ENCODE results near the gene ABCF2.

DNA sequence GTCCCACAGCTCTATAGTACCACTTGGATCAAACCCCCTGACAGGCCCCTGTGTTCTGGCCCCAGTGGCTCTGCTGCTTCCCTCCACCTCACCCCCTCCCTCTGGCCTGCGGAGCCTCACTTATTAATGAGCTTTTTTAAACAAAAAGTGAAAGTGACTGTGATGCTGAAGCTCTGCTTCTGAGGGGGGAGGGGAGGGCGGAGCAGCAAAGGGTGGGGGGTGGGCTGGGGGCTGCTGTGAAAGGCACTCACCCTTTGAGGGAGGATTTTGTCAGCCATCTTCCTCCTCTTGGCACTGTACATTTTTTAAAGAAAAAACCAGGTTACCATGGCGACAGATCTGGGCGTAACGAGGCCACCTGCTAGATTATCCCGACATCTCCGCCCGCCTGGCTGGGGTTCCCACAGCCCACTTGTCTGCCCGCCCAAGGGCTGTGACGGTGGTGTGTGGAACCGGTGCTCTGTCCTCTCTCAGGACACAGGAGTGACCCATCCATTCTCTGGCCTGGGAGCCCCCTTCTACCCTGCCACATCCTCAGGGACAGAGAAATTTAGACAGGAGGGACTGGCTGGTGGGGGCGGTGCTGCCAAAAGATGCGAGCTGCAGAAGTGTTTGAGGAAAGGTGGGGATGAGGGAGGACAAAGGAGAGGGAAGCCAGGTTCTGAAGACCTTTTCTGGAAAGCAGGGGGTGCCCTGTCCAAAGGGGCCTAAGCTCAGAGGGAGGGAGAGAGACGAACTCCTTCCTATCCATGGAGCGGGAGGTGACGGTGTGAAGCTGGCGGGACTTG is 16.6 kb upstream of the ABCF2 start:
- TF ChIP-seq, protein P1, sequence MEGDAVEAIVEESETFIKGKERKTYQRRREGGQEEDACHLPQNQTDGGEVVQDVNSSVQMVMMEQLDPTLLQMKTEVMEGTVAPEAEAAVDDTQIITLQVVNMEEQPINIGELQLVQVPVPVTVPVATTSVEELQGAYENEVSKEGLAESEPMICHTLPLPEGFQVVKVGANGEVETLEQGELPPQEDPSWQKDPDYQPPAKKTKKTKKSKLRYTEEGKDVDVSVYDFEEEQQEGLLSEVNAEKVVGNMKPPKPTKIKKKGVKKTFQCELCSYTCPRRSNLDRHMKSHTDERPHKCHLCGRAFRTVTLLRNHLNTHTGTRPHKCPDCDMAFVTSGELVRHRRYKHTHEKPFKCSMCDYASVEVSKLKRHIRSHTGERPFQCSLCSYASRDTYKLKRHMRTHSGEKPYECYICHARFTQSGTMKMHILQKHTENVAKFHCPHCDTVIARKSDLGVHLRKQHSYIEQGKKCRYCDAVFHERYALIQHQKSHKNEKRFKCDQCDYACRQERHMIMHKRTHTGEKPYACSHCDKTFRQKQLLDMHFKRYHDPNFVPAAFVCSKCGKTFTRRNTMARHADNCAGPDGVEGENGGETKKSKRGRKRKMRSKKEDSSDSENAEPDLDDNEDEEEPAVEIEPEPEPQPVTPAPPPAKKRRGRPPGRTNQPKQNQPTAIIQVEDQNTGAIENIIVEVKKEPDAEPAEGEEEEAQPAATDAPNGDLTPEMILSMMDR (IDR thresholded peaks at IDR 0.05; ENCODE audit: low read depth, low read length, missing input control): no peak
- TF ChIP-seq, protein P2, sequence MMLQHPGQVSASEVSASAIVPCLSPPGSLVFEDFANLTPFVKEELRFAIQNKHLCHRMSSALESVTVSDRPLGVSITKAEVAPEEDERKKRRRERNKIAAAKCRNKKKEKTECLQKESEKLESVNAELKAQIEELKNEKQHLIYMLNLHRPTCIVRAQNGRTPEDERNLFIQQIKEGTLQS (IDR thresholded peaks at IDR 0.05): no peak
- TF ChIP-seq RAD21 (IDR thresholded peaks at IDR 0.05): no peak
- no peak for TF ChIP-seq YY1 (IDR thresholded peaks at IDR 0.05)
- TF ChIP-seq GABPA (IDR thresholded peaks at IDR 0.05 in 1 of 2, conservative IDR thresholded peaks at IDR 0.05 in 1 of 2): no peak
- TF ChIP-seq JUND (IDR thresholded peaks at IDR 0.05): no peak
- TF ChIP-seq, protein P3, sequence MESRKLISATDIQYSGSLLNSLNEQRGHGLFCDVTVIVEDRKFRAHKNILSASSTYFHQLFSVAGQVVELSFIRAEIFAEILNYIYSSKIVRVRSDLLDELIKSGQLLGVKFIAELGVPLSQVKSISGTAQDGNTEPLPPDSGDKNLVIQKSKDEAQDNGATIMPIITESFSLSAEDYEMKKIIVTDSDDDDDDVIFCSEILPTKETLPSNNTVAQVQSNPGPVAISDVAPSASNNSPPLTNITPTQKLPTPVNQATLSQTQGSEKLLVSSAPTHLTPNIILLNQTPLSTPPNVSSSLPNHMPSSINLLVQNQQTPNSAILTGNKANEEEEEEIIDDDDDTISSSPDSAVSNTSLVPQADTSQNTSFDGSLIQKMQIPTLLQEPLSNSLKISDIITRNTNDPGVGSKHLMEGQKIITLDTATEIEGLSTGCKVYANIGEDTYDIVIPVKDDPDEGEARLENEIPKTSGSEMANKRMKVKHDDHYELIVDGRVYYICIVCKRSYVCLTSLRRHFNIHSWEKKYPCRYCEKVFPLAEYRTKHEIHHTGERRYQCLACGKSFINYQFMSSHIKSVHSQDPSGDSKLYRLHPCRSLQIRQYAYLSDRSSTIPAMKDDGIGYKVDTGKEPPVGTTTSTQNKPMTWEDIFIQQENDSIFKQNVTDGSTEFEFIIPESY (IDR thresholded peaks at IDR 0.05): no peak
